OCI-LY3 (cell line): ENCODE data around the gene RAB11FIP5.
A peak's percentile ranks its signal among the peaks of the same experiment; 100 is the strongest.

ENCODE experiments used
- H2AFZ ChIP-seq: fragments of 200-600, 300-600 bp; shearing (Covaris generic); 2 replicates; pipeline ENCODE4 v1.6.0; 2014; ENCODE audit warnings: antibody characterized with exemption, low read depth, low read length
- H3K27ac ChIP-seq: fragments of 200-600, 300-600 bp; sonication (generic); 2 replicates; pipeline ENCODE4 v1.5.1; 2014; ENCODE audit warnings: mild to moderate bottlenecking, low read length, moderate library complexity, mixed read lengths
- H3K27me3 ChIP-seq: fragments of 200-600, 300-600 bp; sonication (generic); 2 replicates; pipeline ENCODE4 v1.6.1; 2014; ENCODE audit warnings: low read depth, low read length, mixed read lengths
- H3K36me3 ChIP-seq: fragments of 200-600, 300-600 bp; sonication (generic); replicated peaks from 2 replicates; pipeline ENCODE3; 2014; ENCODE audit warnings: low read depth, low read length, mixed read lengths
- H3K4me1 ChIP-seq: fragments of 300-600, 200-600 bp; sonication (generic); 2 replicates; pipeline ENCODE4 v1.6.1; 2014; ENCODE audit warnings: low read length, mixed read lengths
- H3K4me2 ChIP-seq: fragments of 200-600, 300-600 bp; sonication (generic); 2 replicates; pipeline ENCODE4 v1.6.1; 2014; ENCODE audit warnings: low read length, mixed read lengths
- H3K4me3 ChIP-seq: fragments of 300-600, 200-600 bp; sonication (generic); 2 replicates; pipeline ENCODE4 v1.5.1; 2014; ENCODE audit warnings: antibody characterized with exemption, mild to moderate bottlenecking, low read length, moderate library complexity
- H3K79me2 ChIP-seq: fragments of 300-600, 200-600 bp; shearing (Covaris generic); 2 replicates; pipeline ENCODE4 v1.6.1; 2014; ENCODE audit warnings: mild to moderate bottlenecking, low read length, mixed read lengths
- H3K9ac ChIP-seq: fragments of 300-600, 200-600 bp; shearing (Covaris generic); 2 replicates; pipeline ENCODE4 v1.6.0; 2014; ENCODE audit warnings: mild to moderate bottlenecking, low read length, moderate library complexity
- H3K9me3 ChIP-seq: fragments of 200-600, 300-600 bp; shearing (Covaris generic); 2 replicates; pipeline ENCODE4 v1.6.1; 2014; ENCODE audit warnings: low read length, mixed read lengths; ENCODE audit not compliant: insufficient read depth
- H4K20me1 ChIP-seq: fragments of 200-600, 300-600 bp; sonication (generic); 2 replicates; pipeline ENCODE4 v1.6.1; 2016; ENCODE audit warnings: low read length, mixed read lengths; ENCODE audit not compliant: insufficient read depth
- EZH2phosphoT487 ChIP-seq: fragments of 200-600 bp; shearing (Covaris generic); IDR thresholded peaks from 2 replicates; pipeline ENCODE4 v1.6.1; 2018; ENCODE audit warnings: antibody characterized with exemption, mixed run types, low read depth
- TF ChIP-seq, protein P1 (sequence below): fragments of 200-600, 300-600 bp; sonication (generic); IDR thresholded peaks from 2 replicates; pipeline ENCODE4 v1.5.1; 2014; ENCODE audit warnings: antibody characterized with exemption, low read length, low read depth

RAB11FIP5 gene

DNA sequence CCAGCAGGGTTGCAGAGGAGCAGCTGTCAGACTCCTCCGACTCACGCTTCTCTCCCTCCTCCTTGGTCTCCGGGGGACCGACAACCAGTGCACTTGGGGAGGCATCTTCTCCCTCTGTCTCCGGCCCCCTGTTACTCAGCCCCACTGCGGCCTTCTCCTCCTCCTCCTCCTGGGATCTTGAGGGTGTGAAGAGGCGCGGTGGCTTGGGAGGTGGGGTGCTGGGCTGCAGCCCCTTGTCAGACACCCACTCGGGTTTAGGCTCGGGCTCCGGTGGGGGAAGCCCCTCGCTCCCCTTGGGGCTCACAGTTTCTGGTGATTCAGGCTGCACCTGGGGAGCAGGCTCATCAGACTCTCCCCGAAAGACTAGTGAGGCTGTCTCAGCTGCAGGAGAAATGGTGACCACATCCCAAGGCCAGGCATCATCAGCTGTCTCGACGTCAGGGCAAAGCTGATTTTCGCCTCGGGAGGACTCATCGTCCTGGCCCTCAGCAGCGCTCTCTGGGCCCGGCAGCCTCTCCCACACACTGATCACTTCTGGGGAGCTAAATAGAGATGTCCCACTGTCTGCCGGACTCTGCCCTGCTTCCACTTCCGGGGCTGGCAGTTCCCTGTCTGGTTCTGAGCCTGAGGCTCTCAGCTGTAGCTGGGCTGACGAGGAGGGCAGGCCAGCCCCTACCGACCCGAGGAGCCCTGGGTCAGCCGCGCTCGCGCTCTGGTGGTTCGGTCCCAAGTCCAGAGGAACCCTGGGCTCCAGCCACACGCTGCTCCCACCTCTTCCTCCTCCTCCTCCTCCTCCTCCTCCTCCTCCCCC, 32.2 kb downstream of the RAB11FIP5 start:
- H3K4me3 ChIP-seq, result no peak overlapping the region
- H4K20me1 ChIP-seq, result no peaks in the 10 kb centered on the region
- TF ChIP-seq, protein P1, sequence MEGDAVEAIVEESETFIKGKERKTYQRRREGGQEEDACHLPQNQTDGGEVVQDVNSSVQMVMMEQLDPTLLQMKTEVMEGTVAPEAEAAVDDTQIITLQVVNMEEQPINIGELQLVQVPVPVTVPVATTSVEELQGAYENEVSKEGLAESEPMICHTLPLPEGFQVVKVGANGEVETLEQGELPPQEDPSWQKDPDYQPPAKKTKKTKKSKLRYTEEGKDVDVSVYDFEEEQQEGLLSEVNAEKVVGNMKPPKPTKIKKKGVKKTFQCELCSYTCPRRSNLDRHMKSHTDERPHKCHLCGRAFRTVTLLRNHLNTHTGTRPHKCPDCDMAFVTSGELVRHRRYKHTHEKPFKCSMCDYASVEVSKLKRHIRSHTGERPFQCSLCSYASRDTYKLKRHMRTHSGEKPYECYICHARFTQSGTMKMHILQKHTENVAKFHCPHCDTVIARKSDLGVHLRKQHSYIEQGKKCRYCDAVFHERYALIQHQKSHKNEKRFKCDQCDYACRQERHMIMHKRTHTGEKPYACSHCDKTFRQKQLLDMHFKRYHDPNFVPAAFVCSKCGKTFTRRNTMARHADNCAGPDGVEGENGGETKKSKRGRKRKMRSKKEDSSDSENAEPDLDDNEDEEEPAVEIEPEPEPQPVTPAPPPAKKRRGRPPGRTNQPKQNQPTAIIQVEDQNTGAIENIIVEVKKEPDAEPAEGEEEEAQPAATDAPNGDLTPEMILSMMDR, result no peak
- no peak for TF ChIP-seq EZH2phosphoT487
- no peak overlapping the region for H3K27ac ChIP-seq
- H2AFZ ChIP-seq, result no peak overlapping the region
- H3K4me2 ChIP-seq, result 0 out of 2 replicates have a peak overlapping the region, but pooled peaks have one; percentile 3
- H3K9me3 ChIP-seq, result no peaks in the 10 kb centered on the region
- H3K4me1 ChIP-seq, result peaks cover 4% of the 10 kb centered on the region
- no peaks in the 10 kb centered on the region for H3K79me2 ChIP-seq
- no peak overlapping the region for H3K9ac ChIP-seq
- H3K36me3 ChIP-seq, result no peaks in the 10 kb centered on the region
- H3K27me3 ChIP-seq, result peaks cover 16% of the 10 kb centered on the region

DNA sequence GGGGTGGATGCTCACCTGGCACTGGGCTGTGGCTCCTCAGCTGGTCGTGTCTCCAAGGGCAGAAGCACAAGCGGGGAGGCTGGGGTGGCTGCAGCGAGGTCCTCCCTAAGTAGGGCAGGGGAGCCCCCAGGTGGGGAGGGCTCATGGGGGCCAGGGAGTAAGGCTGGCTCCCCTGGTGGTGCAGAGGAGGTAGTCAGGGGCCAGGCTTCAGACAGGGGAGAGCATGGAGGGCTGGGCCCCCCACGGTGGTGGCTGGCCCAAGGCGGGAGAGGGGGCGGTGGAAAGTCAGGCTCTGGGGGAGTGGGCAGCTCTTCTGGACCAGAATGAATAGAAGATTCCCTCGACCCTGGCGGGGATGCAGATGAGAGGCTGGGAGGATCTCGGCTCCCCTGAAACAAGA, 33.1 kb downstream of the RAB11FIP5 start:
- H3K9ac ChIP-seq, result no peak overlapping the region

DNA sequence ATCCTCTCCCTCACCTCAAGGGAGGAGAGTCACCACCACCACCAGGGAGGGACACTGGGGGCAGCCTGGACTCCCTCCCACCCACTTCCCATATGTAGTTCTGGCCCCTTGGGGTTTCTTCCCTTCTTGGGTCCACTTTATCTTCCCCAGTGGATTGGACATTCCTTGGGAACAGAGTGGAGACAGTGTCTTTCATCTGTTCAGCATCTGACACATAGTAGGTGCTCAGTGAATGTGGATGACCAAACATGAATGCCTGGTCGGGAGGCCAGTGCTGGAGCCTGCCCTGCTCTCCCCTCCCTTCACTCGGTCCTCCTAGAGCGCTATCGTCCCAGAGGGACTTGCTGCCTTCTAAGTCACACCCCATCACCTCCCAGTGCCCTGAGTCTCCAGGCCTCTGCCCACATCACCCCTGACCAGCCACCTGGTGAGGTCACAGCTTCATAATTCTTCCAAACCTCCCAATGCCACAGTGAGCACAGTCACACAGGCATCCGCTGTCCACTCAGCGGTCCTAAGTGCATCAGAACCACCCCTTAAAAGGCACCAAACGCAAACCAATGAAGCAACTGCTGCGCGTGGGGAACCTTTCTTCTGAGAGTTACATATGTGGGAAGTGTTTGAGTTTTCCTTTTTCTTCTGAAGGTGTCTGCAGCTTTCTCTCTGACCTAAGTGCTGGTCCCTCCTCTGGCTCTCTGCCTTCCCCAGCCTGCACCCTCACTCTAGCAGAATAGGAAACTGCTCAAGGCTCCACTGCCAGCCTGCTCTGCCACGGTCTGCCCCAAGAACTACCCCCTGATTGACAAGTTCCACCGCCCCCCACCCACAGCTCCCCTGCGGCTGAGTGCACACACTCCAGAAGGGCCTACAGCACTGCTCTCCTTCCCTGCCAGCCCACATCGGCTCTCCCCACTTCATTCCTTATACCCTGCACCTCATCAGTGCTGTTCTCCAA, 34.0 kb downstream of the RAB11FIP5 start:
- Histone ChIP-seq H3K79me2 (no peaks in the 10 kb centered on the region), H3K9ac (no peak overlapping the region), H3K4me3 (no peak overlapping the region), H2AFZ (no peak overlapping the region), H3K36me3 (no peaks in the 10 kb centered on the region), H4K20me1 (no peaks in the 10 kb centered on the region), H3K4me1 (peaks cover 4% of the 10 kb centered on the region), H3K27me3 (peaks cover 16% of the 10 kb centered on the region), H3K9me3 (no peaks in the 10 kb centered on the region), H3K27ac (no peak overlapping the region), H3K4me2 (no peak overlapping the region)
- TF ChIP-seq EZH2phosphoT487, result no peak
- TF ChIP-seq, protein P1, result no peak

More for the DNA sequence above, 33.1 kb downstream of the RAB11FIP5 start:
- Histone ChIP-seq H4K20me1 (no peaks in the 10 kb centered on the region), H3K9me3 (no peaks in the 10 kb centered on the region), H3K4me3 (no peak overlapping the region), H3K4me2 (no peak overlapping the region), H3K27me3 (peaks cover 16% of the 10 kb centered on the region), H3K27ac (no peak overlapping the region), H3K4me1 (peaks cover 4% of the 10 kb centered on the region), H3K79me2 (no peaks in the 10 kb centered on the region), H3K36me3 (no peaks in the 10 kb centered on the region), H2AFZ (no peak overlapping the region)
- no peak for TF ChIP-seq EZH2phosphoT487
- TF ChIP-seq, protein P1, result no peak

DNA sequence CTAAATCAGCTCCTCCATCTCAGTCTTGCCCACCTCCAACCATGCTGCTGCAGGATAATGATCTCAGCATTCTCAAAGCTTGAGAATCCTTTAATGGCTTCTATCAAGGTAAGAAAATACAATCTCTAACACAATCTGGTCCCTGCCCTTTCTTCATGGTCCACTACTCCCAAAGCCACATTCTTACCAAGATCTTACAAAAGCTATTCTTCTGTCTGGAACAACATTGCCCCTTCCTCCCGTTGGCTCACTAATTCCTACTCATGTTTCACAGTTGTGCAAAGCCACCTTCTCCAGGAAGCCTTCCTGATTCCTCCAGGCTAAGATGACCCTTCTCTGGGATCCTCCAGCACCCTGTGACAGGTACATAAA, 35.3 kb downstream of the RAB11FIP5 start:
- TF ChIP-seq, protein P1, result no peak
- TF ChIP-seq EZH2phosphoT487, result no peak
- Histone ChIP-seq H3K9me3 (no peaks in the 10 kb centered on the region), H3K79me2 (no peaks in the 10 kb centered on the region), H3K4me1 (no peaks in the 10 kb centered on the region; the same call in 1 of the 2 replicates), H3K4me2 (no peak overlapping the region), H3K27me3 (peaks cover 16% of the 10 kb centered on the region), H4K20me1 (no peaks in the 10 kb centered on the region), H3K4me3 (no peak overlapping the region), H3K27ac (no peak overlapping the region), H2AFZ (no peak overlapping the region), H3K36me3 (no peaks in the 10 kb centered on the region), H3K9ac (no peak overlapping the region)
